GM18526 (cell line): Measurements from ENCODE around the gene ASB3.

Experiments used
- POLR2A ChIP-seq: IDR thresholded peaks from 3 replicates; pipeline ENCODE4 v1.6.1; 2011; ENCODE audit not compliant: insufficient read length; ENCODE audit errors: extremely low read depth

Gene ASB3

GRCh38 chr2:53765767-53766166, 21.0 kb downstream of the ASB3 start:
- TF ChIP-seq POLR2A: no peak

DNA sequence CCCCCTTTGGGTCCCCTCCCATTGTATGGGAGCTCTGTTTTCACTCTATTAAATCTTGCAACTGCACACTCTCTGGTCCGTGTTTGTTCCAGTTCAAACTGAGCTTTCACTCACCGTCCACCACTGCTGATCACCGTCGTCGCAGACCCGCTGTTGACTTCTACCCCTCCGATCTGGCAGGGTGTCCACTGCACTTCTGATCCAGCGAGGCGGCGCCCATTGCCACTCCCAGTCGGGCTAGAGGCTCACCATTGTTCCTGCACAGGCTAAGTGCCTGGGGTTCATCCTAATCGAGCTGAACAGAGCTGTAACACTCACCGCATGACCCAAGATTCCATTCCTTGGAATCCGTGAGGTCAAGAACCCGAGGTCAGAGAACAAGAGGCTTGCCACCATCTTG, 30.1 kb downstream of the ASB3 start:
- no peak for TF ChIP-seq POLR2A

DNA sequence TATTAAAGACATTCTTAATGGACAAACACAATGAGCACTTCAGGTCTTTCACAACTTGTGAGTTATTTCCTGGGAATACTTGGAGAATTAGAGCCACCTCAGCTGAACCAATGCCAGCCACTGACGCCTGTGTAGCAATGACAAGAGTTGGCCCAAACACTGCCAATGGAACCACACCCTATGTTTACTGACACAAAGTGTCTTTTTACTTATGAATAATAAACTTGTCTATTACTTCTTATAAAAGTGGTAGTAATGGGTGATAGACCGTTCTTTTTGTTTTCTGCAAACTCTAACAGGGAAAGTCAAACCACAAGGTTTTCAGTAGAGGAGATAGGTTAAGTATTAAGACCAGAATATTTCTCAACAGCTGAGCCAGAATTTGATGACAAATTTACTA, 31.6 kb downstream of the ASB3 start:
- no peak for TF ChIP-seq POLR2A

GRCh38 chr2:53753041-53753440, 33.7 kb downstream of the ASB3 start:
- no peak for TF ChIP-seq POLR2A

- no peak for TF ChIP-seq POLR2A
Observed at GRCh38 chr2:53752385-53752784, 34.4 kb downstream of the ASB3 start.

DNA sequence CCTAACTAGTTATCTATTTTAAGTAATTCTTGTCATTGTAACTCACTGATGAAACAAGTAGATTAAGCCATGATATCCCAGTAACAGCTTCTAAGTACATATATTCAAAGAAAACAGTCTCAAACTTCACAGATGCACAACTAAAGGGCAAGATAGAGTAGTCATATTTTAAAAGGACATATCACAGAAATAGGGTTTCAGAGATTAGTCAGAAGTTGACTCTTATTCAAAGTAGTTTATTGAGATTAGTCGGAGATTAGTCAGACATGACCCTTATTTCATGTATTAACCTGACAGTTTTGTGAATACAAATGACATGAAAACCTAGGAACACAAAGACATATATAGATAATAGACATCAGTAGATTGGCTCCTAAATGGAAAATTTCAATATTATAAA, 35.0 kb downstream of the ASB3 start:
- TF ChIP-seq POLR2A: no peak

DNA sequence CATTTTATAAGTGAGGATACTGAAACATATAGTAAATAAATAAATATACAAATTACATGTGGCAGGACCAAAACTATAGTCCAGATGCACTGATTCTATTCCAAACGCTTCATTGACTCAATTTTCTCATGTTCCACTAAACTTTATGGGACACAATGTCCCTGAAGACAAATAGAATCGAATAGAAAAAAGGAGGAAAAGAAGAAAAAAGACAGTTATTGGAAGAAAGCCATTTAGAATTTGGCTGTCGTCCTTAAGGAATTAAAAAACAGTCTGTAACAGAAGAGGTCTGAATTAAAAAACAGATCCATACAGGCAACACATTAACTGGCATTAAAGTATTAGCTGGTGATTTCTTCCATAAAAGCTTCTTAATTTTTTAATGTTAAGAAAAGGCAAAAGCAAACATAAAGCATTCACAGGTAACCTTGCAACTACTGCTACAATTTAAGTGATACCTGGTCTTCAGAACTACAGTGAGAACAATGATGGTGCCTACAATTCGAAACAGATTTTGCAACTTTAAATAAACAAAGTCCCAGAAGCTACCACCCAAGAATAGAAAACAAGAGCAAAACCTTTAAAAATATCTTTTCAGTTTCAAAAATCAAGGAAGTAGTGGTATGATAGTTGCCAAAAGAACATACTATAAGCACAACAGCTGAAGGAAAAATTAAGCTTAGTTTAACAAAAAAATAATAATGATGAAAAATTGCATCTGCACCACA, 36.5 kb downstream of the ASB3 start:
- no peak for TF ChIP-seq POLR2A

- TF ChIP-seq POLR2A: no peak
Observed at GRCh38 chr2:53744395-53745065, 42.2 kb downstream of the ASB3 start.

GRCh38 chr2:53740170-53740569, 46.6 kb downstream of the ASB3 start:
- no peak for TF ChIP-seq POLR2A

DNA sequence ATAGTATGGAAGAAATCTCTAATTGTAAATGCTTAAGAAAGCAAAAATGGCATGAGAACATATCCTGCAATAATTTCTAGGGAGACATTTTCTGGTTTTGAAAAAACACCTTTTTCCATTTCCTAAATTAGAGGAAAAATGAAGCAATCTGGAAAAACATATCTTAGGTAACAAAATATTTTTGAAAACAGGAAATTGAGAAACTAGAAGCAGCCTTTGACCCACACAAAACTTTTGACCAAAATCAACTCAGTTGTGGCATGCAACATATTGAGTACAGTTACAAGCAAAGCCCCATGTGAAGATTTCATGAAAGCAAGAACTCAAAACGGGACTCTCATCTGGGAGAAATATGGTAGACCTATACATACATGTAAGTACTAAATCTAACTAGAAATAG, 47.7 kb downstream of the ASB3 start:
- no peak for TF ChIP-seq POLR2A

GRCh38 chr2:53737091-53737490, 49.7 kb downstream of the ASB3 start:
- TF ChIP-seq POLR2A: no peak

DNA sequence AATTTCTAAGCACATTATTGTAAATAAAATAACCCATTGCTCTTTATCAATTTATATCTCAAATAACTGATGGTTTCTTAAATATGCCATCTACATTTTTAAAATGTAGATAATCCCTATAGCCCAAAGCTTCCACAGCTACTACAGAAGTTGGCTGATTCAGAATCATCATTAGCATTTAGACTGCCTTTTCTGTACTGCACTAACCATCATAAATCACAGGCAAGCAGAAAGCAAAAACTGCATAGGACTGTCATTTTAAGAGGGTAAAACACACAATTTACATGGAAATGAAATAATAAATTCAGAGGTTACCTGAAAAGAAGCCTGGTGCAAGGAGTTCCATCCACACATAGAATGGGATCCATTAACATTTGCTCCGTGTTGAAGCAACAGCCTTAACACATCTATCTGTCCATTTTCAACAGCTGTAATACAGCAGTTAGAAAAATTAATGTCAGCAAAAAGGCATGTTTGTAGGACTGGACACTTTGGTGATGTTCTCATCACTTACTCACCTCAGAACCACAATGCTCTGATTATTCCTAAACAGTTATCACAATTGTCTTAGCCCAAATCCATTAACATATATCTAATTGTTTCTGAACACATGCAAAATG, 57.5 kb downstream of the ASB3 start:
- no peak for TF ChIP-seq POLR2A

GRCh38 chr2:53727921-53728320, 58.8 kb downstream of the ASB3 start:
- TF ChIP-seq POLR2A: no peak

- no peak for TF ChIP-seq POLR2A
Observed at GRCh38 chr2:53725662-53726061, 61.1 kb downstream of the ASB3 start.

DNA sequence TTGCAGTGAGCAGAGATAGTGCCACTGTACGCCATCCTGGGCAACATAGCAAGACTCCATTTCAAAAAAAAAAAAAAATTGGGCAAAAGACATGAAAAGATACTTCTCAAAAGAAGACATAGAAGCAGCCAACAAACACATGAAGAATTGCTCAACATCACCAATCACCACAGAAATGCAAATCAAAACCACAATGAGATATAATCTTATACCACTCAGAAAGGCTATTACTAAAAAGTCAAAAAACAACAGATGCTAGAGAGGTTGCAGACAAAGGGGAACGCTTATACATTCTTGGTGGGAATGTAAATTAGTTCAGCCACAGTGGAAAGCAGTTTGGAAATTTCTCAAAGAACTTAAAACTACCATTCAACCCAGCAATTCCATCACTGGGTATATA, 62.2 kb downstream of the ASB3 start:
- TF ChIP-seq POLR2A: no peak

- no peak for TF ChIP-seq POLR2A
Observed at GRCh38 chr2:53715568-53715967, 71.2 kb downstream of the ASB3 start.
